ENCODE data around the gene HLX. TPM values are rescaled to one million over a fixed set of nuclear protein-coding genes. Genes with fewer than 3 reads are reported as not detected.

Gene HLX
- total RNA-seq, 1 donor from 2014 or later: 0.61 TPM

DNA sequence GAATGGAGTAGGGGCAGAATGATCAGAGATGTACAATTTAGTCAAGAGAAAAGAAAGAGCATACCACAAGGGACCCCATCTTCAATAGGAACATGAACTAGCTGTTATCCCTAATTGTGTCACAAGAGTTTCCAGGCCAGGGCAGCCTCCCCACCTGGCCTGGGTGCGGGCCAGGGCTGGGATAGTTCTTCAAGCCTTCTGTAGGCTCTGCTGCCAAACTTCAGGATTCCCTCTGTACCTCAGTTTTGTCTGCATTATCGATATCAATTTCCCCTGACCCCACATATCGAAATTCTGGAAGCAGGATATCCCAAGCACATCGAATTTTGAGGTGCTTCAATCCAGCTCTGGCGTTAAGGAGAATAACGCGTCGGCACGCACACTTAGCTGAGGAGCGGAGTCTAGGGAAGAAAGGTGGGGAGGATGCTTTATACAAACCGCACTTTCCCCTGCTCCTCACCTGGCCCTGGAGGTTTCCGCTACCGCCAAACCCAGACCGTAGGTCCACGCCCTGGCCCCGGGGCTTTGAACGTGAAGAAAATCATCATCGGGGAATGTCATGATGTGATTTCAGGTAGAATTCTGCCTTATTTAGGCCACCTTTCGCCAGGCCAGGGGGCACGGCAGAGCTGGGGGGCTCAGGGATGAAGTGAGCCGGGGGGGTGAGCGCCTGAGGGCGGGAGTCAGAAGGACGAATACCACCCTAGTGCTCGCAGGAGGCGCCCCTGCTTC is 7.4 kb downstream of the HLX start:
- Mint-ChIP-seq H3K4me1 (peaks cover 24% of the 10 kb centered on the region), H3K4me3 (no peak overlapping the region), H3K36me3 (ENCODE audit: low read depth) (peaks cover 6% of the 10 kb centered on the region), H3K27ac (ENCODE audit: unreplicated experiment) (no peak overlapping the region), H3K27me3 (ENCODE audit: low read depth) (peaks cover 100% of the 10 kb centered on the region), H3K9me3 (no peaks in the 10 kb centered on the region)
- no peak for TF ChIP-seq CTCF (conservative IDR thresholded peaks at IDR 0.05)
- no peak for DNase-seq (ENCODE audit: low read depth, low spot score)

DNA sequence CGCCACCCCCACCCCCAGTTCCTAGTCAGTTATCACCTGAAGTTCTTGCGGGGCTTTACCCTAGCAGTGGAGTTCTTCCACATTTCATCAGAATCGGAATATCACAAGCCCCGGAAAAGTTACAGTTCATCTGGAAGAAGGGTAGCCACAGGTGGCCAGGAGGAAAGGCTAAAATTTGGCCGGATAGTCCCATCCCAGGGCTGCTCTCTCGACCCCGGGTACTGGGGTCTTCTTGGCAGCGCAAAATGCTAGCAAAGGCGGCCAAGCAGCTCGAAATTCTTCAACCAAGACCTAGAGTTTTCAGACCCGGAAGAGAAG is 7.9 kb downstream of the HLX start:
- no peaks in the 10 kb centered on the region for H3K9me3 Mint-ChIP-seq
- H3K27me3 Mint-ChIP-seq (ENCODE audit: low read depth): peaks cover 100% of the 10 kb centered on the region
- peaks cover 7% of the 10 kb centered on the region for H3K36me3 Mint-ChIP-seq (ENCODE audit: low read depth)
- DNase-seq (ENCODE audit: low read depth, low spot score): no peak
- no peak for TF ChIP-seq CTCF (conservative IDR thresholded peaks at IDR 0.05)
- H3K4me3 Mint-ChIP-seq: no peak overlapping the region
- no peak overlapping the region for H3K27ac Mint-ChIP-seq (ENCODE audit: unreplicated experiment)
- H3K4me1 Mint-ChIP-seq: peaks cover 20% of the 10 kb centered on the region

DNA sequence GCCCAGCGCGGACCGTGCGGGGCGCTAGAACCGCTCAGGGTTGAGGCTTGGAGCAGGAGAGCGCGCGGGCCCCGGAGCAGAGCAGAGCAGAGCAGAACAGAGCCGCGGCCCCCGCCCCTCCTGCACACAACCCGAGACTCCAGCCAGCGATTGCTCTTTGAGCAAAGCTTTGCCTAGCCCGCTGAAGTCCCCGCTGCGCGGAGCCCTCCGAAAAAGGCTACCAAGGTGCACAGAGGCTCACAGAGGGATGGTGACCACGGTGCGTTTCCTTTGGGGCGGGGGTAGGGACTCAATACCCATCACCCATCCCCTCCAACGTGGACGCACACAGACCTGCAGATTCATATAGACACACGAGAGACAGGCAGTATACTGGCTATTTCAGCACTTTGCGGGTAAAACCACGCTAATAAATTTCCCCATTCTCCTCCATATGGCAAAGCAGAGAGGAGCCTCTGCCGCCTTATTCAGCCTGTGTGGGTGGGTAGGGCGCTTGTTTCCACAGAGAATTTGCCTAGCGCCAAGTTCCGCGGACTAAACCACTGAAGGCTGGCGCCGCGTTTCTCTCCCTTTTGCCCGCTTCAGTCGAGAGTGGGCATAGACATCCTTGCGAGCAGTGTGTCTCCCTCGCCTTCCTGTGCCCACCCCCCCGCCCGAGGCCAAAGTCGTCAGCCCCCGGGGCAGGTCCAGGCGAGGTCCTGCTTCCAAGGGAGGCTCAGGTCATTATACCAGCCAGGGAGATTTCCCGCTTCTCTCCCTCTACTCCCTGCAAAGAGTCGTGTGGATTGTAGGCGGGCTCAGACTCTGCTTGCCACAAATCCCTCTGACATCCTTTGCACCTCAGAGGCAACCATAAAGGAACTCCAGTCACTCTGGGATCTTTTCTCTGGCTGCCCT is 8.5 kb downstream of the HLX start:
- DNase-seq (ENCODE audit: low read depth, low spot score): no peak
- no peak for TF ChIP-seq CTCF (conservative IDR thresholded peaks at IDR 0.05)
- peaks cover 17% of the 10 kb centered on the region for H3K4me1 Mint-ChIP-seq
- peaks cover 100% of the 10 kb centered on the region for H3K27me3 Mint-ChIP-seq (ENCODE audit: low read depth)
- H3K9me3 Mint-ChIP-seq: no peaks in the 10 kb centered on the region
- no peak overlapping the region for H3K4me3 Mint-ChIP-seq
- H3K36me3 Mint-ChIP-seq (ENCODE audit: low read depth): peaks cover 4% of the 10 kb centered on the region
- H3K27ac Mint-ChIP-seq (ENCODE audit: unreplicated experiment): no peak overlapping the region

DNA sequence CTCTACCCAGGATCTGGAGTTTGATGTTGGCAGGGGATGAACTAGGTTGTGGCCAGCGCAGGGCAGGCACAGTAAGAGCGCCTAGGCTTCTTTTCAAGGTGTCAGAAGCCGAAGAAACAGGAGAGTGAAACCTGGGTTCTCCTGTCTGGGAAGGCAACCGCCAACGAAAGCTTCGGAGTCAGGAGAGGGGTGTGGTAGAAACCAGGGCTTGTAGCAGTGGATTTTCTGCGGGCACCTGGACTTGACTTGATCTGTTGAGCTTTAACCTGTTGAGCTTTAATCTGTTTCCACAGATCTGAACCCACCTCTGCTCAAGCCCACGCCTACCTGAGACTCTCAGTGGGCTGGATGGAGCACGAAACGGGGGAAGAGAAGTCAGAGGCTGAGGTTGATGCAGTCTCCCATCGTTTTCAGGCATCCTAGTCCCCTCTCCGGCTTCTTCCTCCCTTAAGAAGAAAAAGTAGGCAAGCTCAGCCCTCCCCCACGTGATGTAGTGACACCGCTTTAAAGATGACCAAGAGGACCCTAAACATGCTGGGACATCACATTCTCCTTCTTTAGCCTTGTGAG is 9.3 kb downstream of the HLX start:
- H3K27me3 Mint-ChIP-seq (ENCODE audit: low read depth): peaks cover 100% of the 10 kb centered on the region
- no peak overlapping the region for H3K4me3 Mint-ChIP-seq
- TF ChIP-seq CTCF (conservative IDR thresholded peaks at IDR 0.05): no peak
- peaks cover 17% of the 10 kb centered on the region for H3K4me1 Mint-ChIP-seq
- H3K36me3 Mint-ChIP-seq (ENCODE audit: low read depth): peaks cover 4% of the 10 kb centered on the region
- H3K9me3 Mint-ChIP-seq: no peaks in the 10 kb centered on the region
- no peak overlapping the region for H3K27ac Mint-ChIP-seq (ENCODE audit: unreplicated experiment)
- DNase-seq (ENCODE audit: low read depth, low spot score): no peak

DNA sequence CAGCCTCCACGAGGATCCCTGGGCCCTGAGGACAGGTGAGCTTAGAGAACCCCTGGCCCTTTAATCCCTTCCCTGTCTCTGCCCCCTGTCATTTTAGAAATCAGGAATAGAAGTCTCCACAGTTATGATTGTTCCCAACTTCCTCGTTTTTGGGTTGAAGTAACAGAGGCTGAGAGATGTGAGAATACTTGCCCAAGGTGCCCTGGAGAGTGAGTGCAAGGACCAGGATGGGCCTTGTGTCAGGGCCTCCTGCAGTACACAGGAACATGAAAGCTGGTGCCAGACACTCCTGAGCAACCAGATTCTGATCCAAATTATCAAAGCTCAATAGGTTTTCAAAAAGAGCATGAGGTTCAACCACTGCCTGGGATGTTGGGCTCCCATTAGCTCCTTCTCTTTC is 10.1 kb downstream of the HLX start:
- Mint-ChIP-seq H3K27ac (ENCODE audit: unreplicated experiment) (no peak overlapping the region), H3K9me3 (no peaks in the 10 kb centered on the region), H3K27me3 (ENCODE audit: low read depth) (peaks cover 100% of the 10 kb centered on the region), H3K36me3 (ENCODE audit: low read depth) (peaks cover 4% of the 10 kb centered on the region), H3K4me1 (peaks cover 12% of the 10 kb centered on the region), H3K4me3 (no peak overlapping the region)
- no peak for DNase-seq (ENCODE audit: low read depth, low spot score)
- TF ChIP-seq CTCF (conservative IDR thresholded peaks at IDR 0.05): no peak

Data from neural crest cell (in vitro differentiated cells).